Diencephalon (tissue), 1 donor: ENCODE measurements around the gene AIF1. TPM values are rescaled to one million over a fixed set of nuclear protein-coding genes. Genes with fewer than 3 reads are reported as not detected.

Source experiments
- small RNA-seq: library from RNA; depleted of rRNA; stranded (forward); fragments of <200 nt; gene quantifications from one replicate; pipeline ENCODE3, GENCODE V24; 2014
- total RNA-seq: library from RNA; depleted of rRNA; stranded (reverse); fragments of >200 nt; gene quantifications from one replicate; pipeline ENCODE4 v1.2.3, GENCODE V29; 2014

AIF1 gene
- total RNA-seq, result 22.6 TPM

GRCh38 chr6:31614684-31615578, at the start of gene AIF1:
AIF1 (plus strand) TSS chr6:31615234; CDS start chr6:31615330, 96 bp downstream.

GRCh38 chr6:31572041-31572911, 42.8 kb upstream of the AIF1 start, which contains the start of gene LTA:
LTA (plus strand) TSS chr6:31572289; CDS start chr6:31572743, 454 bp downstream.

GRCh38 chr6:31575335-31575901, 39.6 kb upstream of the AIF1 start, which contains the start of gene TNF:
TNF (plus strand) TSS chr6:31575565; CDS start chr6:31575742, 177 bp downstream.

GRCh38 chr6:31582230-31582643, 32.8 kb upstream of the AIF1 start, which contains the start of gene LTB:
LTB (minus strand) TSS chr6:31582424; CDS start chr6:31582417, 7 bp downstream.

GRCh38 chr6:31586008-31586407, 29.0 kb upstream of the AIF1 start, which contains the start of gene LST1:
LST1 (plus strand) TSS chr6:31586277; CDS start chr6:31587300, 1,023 bp downstream.

GRCh38 chr6:31620586-31621319, 5.7 kb downstream of the AIF1 start, which contains the start of gene PRRC2A:
PRRC2A (plus strand) TSS chr6:31620715; CDS start chr6:31622790, 2,075 bp downstream.

GRCh38 chr6:31655349-31656237, 40.6 kb downstream of the AIF1 start, which contains the start of gene APOM:
APOM (plus strand) TSS chr6:31655894; CDS start chr6:31655967, 73 bp downstream.

GRCh38 chr6:31660381-31661261, 45.6 kb downstream of the AIF1 start, which contains the start of gene C6orf47:
C6orf47 (minus strand) TSS chr6:31660778; CDS start chr6:31659947, 831 bp downstream.

GRCh38 chr6:31664790-31665500, 49.9 kb downstream of the AIF1 start, which contains the start of gene GPANK1:
GPANK1 (minus strand) TSS chr6:31664997; CDS start chr6:31664478, 519 bp downstream.

GRCh38 chr6:31665501-31666336, 50.7 kb downstream of the AIF1 start, which contains the start of gene CSNK2B:
CSNK2B (plus strand) TSS chr6:31666080; CDS start chr6:31666832, 752 bp downstream.

Small RNA genes lying within 50 kb of the gene (small RNA-seq; reads per million reads assigned to genes)
- gene MIR6832 (not detected), gene RF00019 (not detected), gene SNORA38 (2.6 reads per million, percentile 89 among the genes with 10 or more reads in this experiment), gene UQCRHP1 (not detected)

Other genes with a start within 250 kb of the AIF1 start
- 2.3 TPM for gene MICA, start 211.6 kb upstream of the AIF1 start, total RNA-seq
- gene MICB, start 117.1 kb upstream of the AIF1 start, total RNA-seq, result 0.69 TPM
- not detected for gene MCCD1, start 86.3 kb upstream of the AIF1 start, total RNA-seq
- gene DDX39B, start 73.2 kb upstream of the AIF1 start, total RNA-seq, result 303 TPM
- 69.4 TPM for gene ATP6V1G2, start 68.6 kb upstream of the AIF1 start, total RNA-seq
- 16.1 TPM for gene NFKBIL1, start 67.6 kb upstream of the AIF1 start, total RNA-seq
- not detected for gene LTA, start 42.9 kb upstream of the AIF1 start, total RNA-seq
- gene TNF, start 39.7 kb upstream of the AIF1 start, total RNA-seq, result 0.23 TPM
- 0.46 TPM for gene LTB, start 32.8 kb upstream of the AIF1 start, total RNA-seq
- 6.0 TPM for gene LST1, start 29.0 kb upstream of the AIF1 start, total RNA-seq
- not detected for gene NCR3, start 22.2 kb upstream of the AIF1 start, total RNA-seq
- gene PRRC2A, start 5.5 kb downstream of the AIF1 start, total RNA-seq, result 48.0 TPM
- gene BAG6, start 37.4 kb downstream of the AIF1 start, total RNA-seq, result 174 TPM
- 0.69 TPM for gene APOM, start 40.7 kb downstream of the AIF1 start, total RNA-seq
- gene C6orf47, start 45.5 kb downstream of the AIF1 start, total RNA-seq, result 15.9 TPM
- 12.0 TPM for gene GPANK1, start 49.8 kb downstream of the AIF1 start, total RNA-seq
- gene CSNK2B, start 50.8 kb downstream of the AIF1 start, total RNA-seq, result 70.1 TPM
- 3.7 TPM for gene LY6G5B, start 54.7 kb downstream of the AIF1 start, total RNA-seq
- 2.5 TPM for gene LY6G5C, start 65.8 kb downstream of the AIF1 start, total RNA-seq
- 47.5 TPM for gene ABHD16A, start 88.1 kb downstream of the AIF1 start, total RNA-seq
- not detected for gene LY6G6F, start 91.6 kb downstream of the AIF1 start, total RNA-seq
- not detected for gene LY6G6D, start 100.1 kb downstream of the AIF1 start, total RNA-seq
- not detected for gene LY6G6C, start 106.5 kb downstream of the AIF1 start, total RNA-seq
- gene MPIG6B, start 108.1 kb downstream of the AIF1 start, total RNA-seq, result not detected
- 86.3 TPM for gene DDAH2, start 114.1 kb downstream of the AIF1 start, total RNA-seq
- 44.1 TPM for gene CLIC1, start 121.3 kb downstream of the AIF1 start, total RNA-seq
- gene MSH5, start 124.8 kb downstream of the AIF1 start, total RNA-seq, result 8.8 TPM
- 2.1 TPM for gene SAPCD1, start 147.4 kb downstream of the AIF1 start, total RNA-seq
- 0.69 TPM for gene VWA7, start 162.1 kb downstream of the AIF1 start, total RNA-seq
- gene VARS1, start 180.5 kb downstream of the AIF1 start, total RNA-seq, result 36.0 TPM
- gene LSM2, start 191.7 kb downstream of the AIF1 start, total RNA-seq, result 23.3 TPM
- gene HSPA1L, start 200.0 kb downstream of the AIF1 start, total RNA-seq, result 8.1 TPM
- 190 TPM for gene HSPA1A, start 200.3 kb downstream of the AIF1 start, total RNA-seq
- 176 TPM for gene HSPA1B, start 212.5 kb downstream of the AIF1 start, total RNA-seq
- 18.2 TPM for gene NEU1, start 247.6 kb downstream of the AIF1 start, total RNA-seq